Breast epithelium (tissue), 4 donors: ENCODE measurements around the gene BRF1. TPM values are rescaled to one million over a fixed set of nuclear protein-coding genes. Genes with fewer than 3 reads are reported as not detected.

Source experiments
- DNase-seq, 2 donors: peaks; one replicate each; pipeline ENCODE4 v3.0.0-alpha.2; 2019; ENCODE audit warnings: low spot score in 2 of 2
- H3K27ac ChIP-seq, 2 donors: fragments of 200-600 bp; sonication (generic) in 1 of 2; one replicate each; pipeline ENCODE4 v1.5.1; 2016 to 2019; ENCODE audit warnings: mild to moderate bottlenecking in 1 of 2
- H3K27me3 ChIP-seq, 2 donors: fragments of 200-600 bp; sonication (generic) in 1 of 2; one replicate each; pipeline versions ENCODE4 v1.5.1 to v1.6.0; 2017 to 2019; ENCODE audit warnings: control low read depth in 1 of 2, mild to moderate bottlenecking in 1 of 2
- H3K36me3 ChIP-seq: fragments of 200-600 bp; one replicate; pipeline ENCODE4 v1.5.1; 2019
- H3K4me1 ChIP-seq, 2 donors: fragments of 200-600 bp; sonication (generic); one replicate each; pipeline ENCODE4 v1.5.1; 2016 to 2019; ENCODE audit warnings: control low read depth in 1 of 2
- H3K4me3 ChIP-seq, 3 donors: fragments of 200-600 bp; sonication (generic); 1 replicate in 2 of 3; 2 replicates in 1 of 3; pipeline ENCODE4 v1.5.1; 2016 to 2019; ENCODE audit warnings: mild to moderate bottlenecking in 3 of 3, moderate library complexity in 2 of 3
- H3K9me3 ChIP-seq, 2 donors: fragments of 200-600 bp; sonication (generic) in 1 of 2; one replicate each; pipeline ENCODE4 v1.5.1; 2016 to 2019; ENCODE audit warnings: control low read depth in 1 of 2
- CTCF ChIP-seq, 3 donors: fragments of 450-650 bp; IDR thresholded peaks; one replicate each; pipeline ENCODE4 v1.5.1; 2016 to 2017; ENCODE audit warnings: antibody characterized with exemption in 3 of 3, mild to moderate bottlenecking in 3 of 3, moderate library complexity in 3 of 3
- POLR2A ChIP-seq: fragments of 450-650 bp; IDR thresholded peaks from one replicate; pipeline ENCODE4 v1.6.1; 2016; ENCODE audit warnings: antibody characterized with exemption, mild to moderate bottlenecking, moderate library complexity
- POLR2AphosphoS5 ChIP-seq, 3 donors: sonication (generic); formaldehyde crosslinking; IDR thresholded peaks; one replicate each; pipeline ENCODE4 v1.6.1; 2017; ENCODE audit warnings: antibody characterized with exemption in 3 of 3
- intact Hi-C: fragments of 100-400 bp; cut with DNase I; formaldehyde crosslinking; loops from one replicate; pipeline ENCODE4 v1.15.1; 2023; ENCODE audit warnings: low total_unique reads
- total RNA-seq, 3 donors: library from RNA; depleted of rRNA; stranded (reverse); fragments of >200 nt; gene quantifications; one replicate each; pipeline ENCODE4 v1.1.0, GENCODE V29; 2016

The BRF1 gene
- total RNA-seq, 3 donors from 2014 or later: 30.2 to 45.6 (median 38.6) TPM

- Histone ChIP-seq H3K27ac (peak overlapping the region in 1 of 2 donors; percentile 19), H3K36me3 (no peaks in the 10 kb centered on the region), H3K9me3 (no peaks in the 10 kb centered on the region), H3K4me3 (no peak overlapping the region), H3K27me3 (peaks cover 0 to 36% of the 10 kb centered on the region in 2 donors), H3K4me1 (peaks cover 0 to 15% of the 10 kb centered on the region in 2 donors)
- DNase-seq: no peak
- intact Hi-C loops: no loop called here
- no peak for TF ChIP-seq CTCF (IDR thresholded peaks at IDR 0.05)
Measured at GRCh38 chr14:105203701-105204100, 97.1 kb downstream of the BRF1 start.

GRCh38 chr14:105203057-105203531, 97.7 kb downstream of the BRF1 start:
- H3K4me1 ChIP-seq: peaks cover 0 to 15% of the 10 kb centered on the region in 2 donors
- no peaks in the 10 kb centered on the region for H3K36me3 ChIP-seq
- DNase-seq: peak; percentile 56 to 86
- no peaks in the 10 kb centered on the region for H3K9me3 ChIP-seq
- intact Hi-C loops: no loop called here
- peaks cover 0 to 37% of the 10 kb centered on the region in 2 donors for H3K27me3 ChIP-seq
- TF ChIP-seq POLR2A (no peak), POLR2AphosphoS5 (IDR thresholded peaks at IDR 0.05) (no peak), CTCF (IDR thresholded peaks at IDR 0.05) (peak; percentile 78 to 91 (median 87))
- H3K27ac ChIP-seq: no peak overlapping the region
- no peak overlapping the region for H3K4me3 ChIP-seq

- no peaks in the 10 kb centered on the region for H3K9me3 ChIP-seq
- TF ChIP-seq POLR2A (no peak), CTCF (IDR thresholded peaks at IDR 0.05) (no peak), POLR2AphosphoS5 (IDR thresholded peaks at IDR 0.05) (no peak)
- H3K27ac ChIP-seq: peak overlapping the region in 1 of 2 donors; percentile 14
- intact Hi-C loops: no loop called here
- no peaks in the 10 kb centered on the region for H3K36me3 ChIP-seq
- H3K4me1 ChIP-seq: peaks cover 0 to 19% of the 10 kb centered on the region in 2 donors
- peaks cover 0 to 46% of the 10 kb centered on the region in 2 donors for H3K27me3 ChIP-seq
- H3K4me3 ChIP-seq: no peak overlapping the region
- DNase-seq: no peak
Measured at GRCh38 chr14:105201925-105202513, 98.8 kb downstream of the BRF1 start.

GRCh38 chr14:105201156-105201924, 99.5 kb downstream of the BRF1 start:
- H3K4me1 ChIP-seq: peaks cover 4 to 25% of the 10 kb centered on the region in 2 donors
- H3K9me3 ChIP-seq: no peaks in the 10 kb centered on the region
- H3K27ac ChIP-seq: peak overlapping the region in 1 of 2 donors; percentile 14
- TF ChIP-seq POLR2A (no peak), POLR2AphosphoS5 (IDR thresholded peaks at IDR 0.05) (no peak), CTCF (IDR thresholded peaks at IDR 0.05) (no peak)
- H3K36me3 ChIP-seq: no peaks in the 10 kb centered on the region
- H3K4me3 ChIP-seq: no peak overlapping the region
- no peak for DNase-seq
- peaks cover 4 to 52% of the 10 kb centered on the region in 2 donors for H3K27me3 ChIP-seq
- intact Hi-C loops: no loop called here

GRCh38 chr14:105200641-105201040, 100.2 kb downstream of the BRF1 start:
- H3K27me3 ChIP-seq: peaks cover 5 to 58% of the 10 kb centered on the region in 2 donors
- intact Hi-C loops: no loop called here

More at GRCh38 chr14:105200641-105201040, 100.2 kb downstream of the BRF1 start:
- Histone ChIP-seq H3K36me3 (no peaks in the 10 kb centered on the region), H3K9me3 (no peaks in the 10 kb centered on the region), H3K4me3 (no peak overlapping the region), H3K27ac (no peak overlapping the region), H3K4me1 (peaks cover 6 to 23% of the 10 kb centered on the region in 2 donors)
- DNase-seq: no peak
- no peak for TF ChIP-seq POLR2AphosphoS5 (IDR thresholded peaks at IDR 0.05)
- TF ChIP-seq CTCF (IDR thresholded peaks at IDR 0.05): no peak
- TF ChIP-seq POLR2A: no peak
